Astrocyte (in vitro differentiated cells and primary cell): ENCODE results near the gene TSGA10. TPM values are rescaled to one million over a fixed set of nuclear protein-coding genes. Genes with fewer than 3 reads are reported as not detected.

Experiments
- DNase-seq: peaks from one replicate; pipeline ENCODE4 v3.0.0-alpha.2; 2010; ENCODE audit warnings: low read depth
- FAIRE-seq: peaks from 2 replicates; lab custom pipeline; 2011; peaks lifted over from hg19 to GRCh38; lab: Jason Lieb, UNC
- H2AFZ ChIP-seq: 2 replicates; pipeline ENCODE4 v1.6.0; 2012; ENCODE audit warnings: low read depth, low read length, inconsistent platforms
- H3K27ac ChIP-seq: 2 replicates; pipeline ENCODE4 v1.5.1; 2011; ENCODE audit warnings: low read depth, low read length, inconsistent platforms
- H3K27me3 ChIP-seq: 2 replicates; pipeline ENCODE4 v1.6.0; 2011; ENCODE audit warnings: low read length, inconsistent platforms; ENCODE audit not compliant: insufficient read depth
- H3K36me3 ChIP-seq: 2 replicates; pipeline ENCODE4 v1.5.1; 2011; ENCODE audit warnings: low read length, inconsistent platforms; ENCODE audit not compliant: insufficient read depth
- H3K4me1 ChIP-seq: 2 replicates; pipeline ENCODE4 v1.5.1; 2011; ENCODE audit warnings: low read length, inconsistent platforms; ENCODE audit not compliant: insufficient read depth
- H3K4me2 ChIP-seq: 2 replicates; pipeline ENCODE4 v1.6.0; 2012; ENCODE audit warnings: low read length, inconsistent platforms
- H3K4me3 ChIP-seq: 2 replicates; pipeline ENCODE4 v1.5.1; 2011; ENCODE audit warnings: low read depth, mild to moderate bottlenecking, low read length, inconsistent platforms; ENCODE audit not compliant: insufficient read depth
- H3K79me2 ChIP-seq: 2 replicates; pipeline ENCODE4 v1.6.0; 2012; ENCODE audit warnings: mild to moderate bottlenecking, low read length, inconsistent platforms; ENCODE audit not compliant: insufficient read depth
- H3K9ac ChIP-seq: 2 replicates; pipeline ENCODE4 v1.6.0; 2012; ENCODE audit warnings: mild to moderate bottlenecking, low read length, inconsistent platforms
- H3K9me3 ChIP-seq: 2 replicates; pipeline ENCODE4 v1.5.1; 2012; ENCODE audit warnings: low read depth, mild to moderate bottlenecking, low read length, inconsistent platforms; ENCODE audit not compliant: insufficient read depth
- H4K20me1 ChIP-seq: 2 replicates; pipeline ENCODE4 v1.6.0; 2012; ENCODE audit warnings: low read length, inconsistent platforms; ENCODE audit not compliant: insufficient read depth
- H3K27ac Mint-ChIP-seq: one replicate; pipeline ENCODE4 v1.8.0; 2021; ENCODE audit warnings: mild to moderate bottlenecking, mixed read lengths; ENCODE audit not compliant: unreplicated experiment
- H3K27me3 Mint-ChIP-seq: one replicate; pipeline ENCODE4 v1.8.0; 2021; ENCODE audit warnings: low read depth, mixed read lengths; ENCODE audit not compliant: unreplicated experiment
- H3K36me3 Mint-ChIP-seq: one replicate; pipeline ENCODE4 v1.8.0; 2021; ENCODE audit warnings: low read depth, mixed read lengths; ENCODE audit not compliant: unreplicated experiment
- H3K4me1 Mint-ChIP-seq: one replicate; pipeline ENCODE4 v1.8.0; 2021; ENCODE audit warnings: low read depth, mixed read lengths; ENCODE audit not compliant: unreplicated experiment
- H3K4me3 Mint-ChIP-seq: one replicate; pipeline ENCODE4 v1.8.0; 2021; ENCODE audit warnings: mild to moderate bottlenecking, moderate library complexity, mixed read lengths; ENCODE audit not compliant: unreplicated experiment
- H3K9me3 Mint-ChIP-seq: one replicate; pipeline ENCODE4 v1.8.0; 2021; ENCODE audit warnings: mild to moderate bottlenecking, mixed read lengths; ENCODE audit not compliant: unreplicated experiment
- EZH2 ChIP-seq: IDR thresholded peaks from 2 replicates; pipeline ENCODE4 v1.6.1; 2012; ENCODE audit warnings: mild to moderate bottlenecking, low read length, inconsistent platforms; ENCODE audit not compliant: insufficient read depth
- total RNA-seq: library from RNA; stranded (reverse); gene quantifications from 2 replicates; pipeline ENCODE4 v1.2.1, GENCODE V29; 2021
- TF ChIP-seq, protein P1 (sequence below): IDR thresholded peaks from 2 replicates; pipeline ENCODE4 v1.5.1; 2011; ENCODE audit warnings: low read depth, mild to moderate bottlenecking, inconsistent platforms, low read length, moderate library complexity; ENCODE audit not compliant: insufficient read depth

The TSGA10 gene
- total RNA-seq, 1 donor from 2014 or later: 3.9 TPM

GRCh38 chr2:99035920-99036319, 118.8 kb downstream of the TSGA10 start:
- H4K20me1 ChIP-seq: no peaks in the 10 kb centered on the region
- H3K79me2 ChIP-seq: no peaks in the 10 kb centered on the region
- FAIRE-seq: no peak
- peaks cover 11% of the 10 kb centered on the region for H3K4me1 Mint-ChIP-seq
- no peak for TF ChIP-seq EZH2
- TF ChIP-seq, protein P1, sequence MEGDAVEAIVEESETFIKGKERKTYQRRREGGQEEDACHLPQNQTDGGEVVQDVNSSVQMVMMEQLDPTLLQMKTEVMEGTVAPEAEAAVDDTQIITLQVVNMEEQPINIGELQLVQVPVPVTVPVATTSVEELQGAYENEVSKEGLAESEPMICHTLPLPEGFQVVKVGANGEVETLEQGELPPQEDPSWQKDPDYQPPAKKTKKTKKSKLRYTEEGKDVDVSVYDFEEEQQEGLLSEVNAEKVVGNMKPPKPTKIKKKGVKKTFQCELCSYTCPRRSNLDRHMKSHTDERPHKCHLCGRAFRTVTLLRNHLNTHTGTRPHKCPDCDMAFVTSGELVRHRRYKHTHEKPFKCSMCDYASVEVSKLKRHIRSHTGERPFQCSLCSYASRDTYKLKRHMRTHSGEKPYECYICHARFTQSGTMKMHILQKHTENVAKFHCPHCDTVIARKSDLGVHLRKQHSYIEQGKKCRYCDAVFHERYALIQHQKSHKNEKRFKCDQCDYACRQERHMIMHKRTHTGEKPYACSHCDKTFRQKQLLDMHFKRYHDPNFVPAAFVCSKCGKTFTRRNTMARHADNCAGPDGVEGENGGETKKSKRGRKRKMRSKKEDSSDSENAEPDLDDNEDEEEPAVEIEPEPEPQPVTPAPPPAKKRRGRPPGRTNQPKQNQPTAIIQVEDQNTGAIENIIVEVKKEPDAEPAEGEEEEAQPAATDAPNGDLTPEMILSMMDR: no peak
- no peak overlapping the region for H3K27ac Mint-ChIP-seq
- H3K27ac ChIP-seq: no peak overlapping the region
- H3K4me3 Mint-ChIP-seq: peak overlapping the region; percentile 1
- H3K9ac ChIP-seq: no peak overlapping the region
- no peak overlapping the region for H3K4me2 ChIP-seq
- no peaks in the 10 kb centered on the region for H3K27me3 ChIP-seq
- no peaks in the 10 kb centered on the region for H3K36me3 Mint-ChIP-seq
- H2AFZ ChIP-seq: no peak overlapping the region
- H3K9me3 ChIP-seq: no peaks in the 10 kb centered on the region
- H3K9me3 Mint-ChIP-seq: peaks cover 15% of the 10 kb centered on the region
- DNase-seq: no peak
- no peaks in the 10 kb centered on the region for H3K27me3 Mint-ChIP-seq
- H3K36me3 ChIP-seq: no peaks in the 10 kb centered on the region
- no peaks in the 10 kb centered on the region for H3K4me1 ChIP-seq
- H3K4me3 ChIP-seq: no peak overlapping the region

DNA sequence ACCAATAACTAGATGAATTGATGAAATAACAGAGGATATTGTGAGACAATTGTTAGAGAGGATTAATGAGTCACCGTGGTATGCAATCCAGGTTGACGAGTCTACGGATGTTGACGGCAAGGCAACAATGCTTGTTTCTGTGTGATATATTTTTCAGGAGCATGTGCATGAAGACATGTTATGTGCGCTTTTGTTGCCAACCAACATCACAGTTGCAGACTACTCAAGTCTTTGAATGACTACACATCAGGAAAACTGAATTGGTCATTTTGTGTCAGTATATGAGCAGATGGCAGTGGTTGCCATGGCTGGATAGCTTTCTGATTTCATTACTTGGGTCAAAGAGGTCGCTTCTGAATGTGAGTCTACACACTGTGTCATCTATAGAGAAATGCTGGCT, 122.0 kb downstream of the TSGA10 start:
- Mint-ChIP-seq H3K36me3 (no peaks in the 10 kb centered on the region), H3K4me1 (peaks cover 4% of the 10 kb centered on the region), H3K4me3 (no peak overlapping the region), H3K27ac (no peak overlapping the region), H3K27me3 (no peaks in the 10 kb centered on the region), H3K9me3 (peaks cover 3% of the 10 kb centered on the region)
- TF ChIP-seq, protein P1: no peak
- no peak for TF ChIP-seq EZH2
- FAIRE-seq (no peak), DNase-seq (no peak)
- H3K9ac ChIP-seq: no peak overlapping the region
- peaks cover under 1% of the 10 kb centered on the region for H3K27me3 ChIP-seq
- no peak overlapping the region for H2AFZ ChIP-seq
- H3K36me3 ChIP-seq: no peaks in the 10 kb centered on the region
- H3K4me3 ChIP-seq: no peak overlapping the region
- H3K9me3 ChIP-seq: no peaks in the 10 kb centered on the region
- H4K20me1 ChIP-seq: no peaks in the 10 kb centered on the region
- no peaks in the 10 kb centered on the region for H3K79me2 ChIP-seq
- no peak overlapping the region for H3K27ac ChIP-seq
- H3K4me1 ChIP-seq: no peaks in the 10 kb centered on the region
- no peak overlapping the region for H3K4me2 ChIP-seq

- Histone ChIP-seq H3K9me3 (no peaks in the 10 kb centered on the region), H3K27ac (no peak overlapping the region), H3K9ac (no peak overlapping the region), H3K36me3 (no peaks in the 10 kb centered on the region), H3K27me3 (peaks cover 2% of the 10 kb centered on the region), H3K4me2 (no peak overlapping the region), H3K79me2 (no peaks in the 10 kb centered on the region), H3K4me3 (no peak overlapping the region), H4K20me1 (no peaks in the 10 kb centered on the region), H2AFZ (no peak overlapping the region), H3K4me1 (no peaks in the 10 kb centered on the region)
- no peak overlapping the region for H3K4me3 Mint-ChIP-seq
- H3K4me1 Mint-ChIP-seq: peaks cover 4% of the 10 kb centered on the region
- H3K27ac Mint-ChIP-seq: no peak overlapping the region
- H3K9me3 Mint-ChIP-seq: peaks cover 4% of the 10 kb centered on the region
- DNase-seq (no peak), FAIRE-seq (no peak)
- peaks cover 2% of the 10 kb centered on the region for H3K36me3 Mint-ChIP-seq
- TF ChIP-seq EZH2: no peak
- TF ChIP-seq, protein P1: no peak
- no peaks in the 10 kb centered on the region for H3K27me3 Mint-ChIP-seq
Measured at GRCh38 chr2:99032001-99032400, 122.7 kb downstream of the TSGA10 start.
